DOHH2 (cell line): ENCODE data around the gene MBTD1.

ENCODE experiments used
- EZH2phosphoT487 ChIP-seq: fragments of 200-600 bp; sonication (generic); IDR thresholded peaks from 2 replicates; pipeline ENCODE4 v1.6.1; 2017; ENCODE audit warnings: borderline replicate concordance, mild to moderate bottlenecking, antibody characterized with exemption, low read length, moderate library complexity, mixed read lengths
- TF ChIP-seq, protein P1 (sequence below): fragments of 200-600 bp; sonication (generic); IDR thresholded peaks from one replicate; pipeline ENCODE4 v1.5.1; 2014; ENCODE audit warnings: antibody characterized with exemption, mild to moderate bottlenecking, low read depth, low read length; ENCODE audit not compliant: poor library complexity, severe bottlenecking

DNA sequence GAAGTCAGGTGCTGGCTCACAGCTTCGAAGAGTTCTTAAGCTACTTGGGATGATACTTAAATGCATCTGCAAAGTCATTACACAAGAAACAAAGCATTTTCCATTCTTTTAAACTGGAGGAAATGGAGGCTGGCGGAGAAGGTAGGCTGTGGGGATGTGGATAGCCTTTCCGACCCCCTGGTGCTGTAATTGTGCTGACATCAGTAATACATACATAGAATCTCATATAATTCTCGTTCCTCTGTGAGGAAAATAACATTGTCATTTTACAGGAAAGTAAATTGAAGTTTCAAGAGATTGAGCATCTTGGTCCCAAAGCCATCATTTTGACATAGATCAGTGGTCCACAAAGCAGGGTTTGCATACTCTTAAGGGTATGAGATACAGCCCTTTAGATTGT is 40.0 kb upstream of the MBTD1 start:
- TF ChIP-seq, protein P1, sequence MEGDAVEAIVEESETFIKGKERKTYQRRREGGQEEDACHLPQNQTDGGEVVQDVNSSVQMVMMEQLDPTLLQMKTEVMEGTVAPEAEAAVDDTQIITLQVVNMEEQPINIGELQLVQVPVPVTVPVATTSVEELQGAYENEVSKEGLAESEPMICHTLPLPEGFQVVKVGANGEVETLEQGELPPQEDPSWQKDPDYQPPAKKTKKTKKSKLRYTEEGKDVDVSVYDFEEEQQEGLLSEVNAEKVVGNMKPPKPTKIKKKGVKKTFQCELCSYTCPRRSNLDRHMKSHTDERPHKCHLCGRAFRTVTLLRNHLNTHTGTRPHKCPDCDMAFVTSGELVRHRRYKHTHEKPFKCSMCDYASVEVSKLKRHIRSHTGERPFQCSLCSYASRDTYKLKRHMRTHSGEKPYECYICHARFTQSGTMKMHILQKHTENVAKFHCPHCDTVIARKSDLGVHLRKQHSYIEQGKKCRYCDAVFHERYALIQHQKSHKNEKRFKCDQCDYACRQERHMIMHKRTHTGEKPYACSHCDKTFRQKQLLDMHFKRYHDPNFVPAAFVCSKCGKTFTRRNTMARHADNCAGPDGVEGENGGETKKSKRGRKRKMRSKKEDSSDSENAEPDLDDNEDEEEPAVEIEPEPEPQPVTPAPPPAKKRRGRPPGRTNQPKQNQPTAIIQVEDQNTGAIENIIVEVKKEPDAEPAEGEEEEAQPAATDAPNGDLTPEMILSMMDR = no peak
- no peak for TF ChIP-seq EZH2phosphoT487
